HEK293 (cell line): ENCODE data around the gene MS4A1.

Source experiments
- CTCF ChIA-PET: fragments of 350-600 bp; formaldehyde crosslinking; extraction: SDS; loops from one replicate; lab custom pipeline; 2021; ENCODE audit warnings: antibody characterized with exemption; lab: Yijun Ruan, JAX
- POLR2A ChIA-PET: fragments of 300-600 bp; formaldehyde crosslinking; extraction: SDS; loops from one replicate; lab custom pipeline; 2020; ENCODE audit warnings: antibody characterized with exemption, inconsistent platforms; lab: Yijun Ruan, JAX
- H3K27ac ChIP-seq: fragments of 200-500 bp; sonication (Bioruptor generic); 2 replicates; pipeline ENCODE4 v1.5.1; 2014; ENCODE audit warnings: low read depth, low read length, control low read depth, inconsistent platforms; ENCODE audit errors: extremely low read depth
- H3K36me3 ChIP-seq, 2 experiments: fragments of 200-500 bp in 1 of 2; sonication (Bioruptor generic) in 1 of 2; 1 replicate in 1 of 2; 2 replicates in 1 of 2; pipeline ENCODE4 v1.5.1; 2014 to 2017; ENCODE audit warnings: inconsistent platforms in 2 of 2, low read length in 2 of 2; ENCODE audit not compliant: control insufficient read depth in 2 of 2, insufficient read depth in 1 of 2
- H3K4me1 ChIP-seq: fragments of 200-500 bp; sonication (Bioruptor generic); 2 replicates; pipeline ENCODE4 v1.5.1; 2014; ENCODE audit warnings: mild to moderate bottlenecking, low read length, inconsistent platforms; ENCODE audit not compliant: control insufficient read depth, insufficient read depth
- H3K4me3 ChIP-seq: 2 replicates; pipeline ENCODE4 v1.5.1; 2011; ENCODE audit warnings: low read depth, mild to moderate bottlenecking, control low read depth, low read length, moderate library complexity
- H3K9me3 ChIP-seq: fragments of 200-500 bp; sonication (Bioruptor generic); 2 replicates; pipeline ENCODE4 v1.5.1; 2014; ENCODE audit warnings: low read depth, low read length, inconsistent platforms; ENCODE audit not compliant: control insufficient read depth, insufficient read depth
- EGR2 ChIP-seq: fragments of 450-650 bp; formaldehyde crosslinking; IDR thresholded peaks from 2 replicates; pipeline ENCODE4 v1.5.1; 2016; ENCODE audit warnings: low read depth, missing biosample characterization, missing genetic modification characterization
- GFI1B ChIP-seq: fragments of 450-650 bp; formaldehyde crosslinking; IDR thresholded peaks from 2 replicates; pipeline ENCODE4 v1.5.1; 2016; ENCODE audit warnings: missing biosample characterization, missing genetic modification characterization
- KLF1 ChIP-seq: fragments of 450-650 bp; formaldehyde crosslinking; IDR thresholded peaks from 2 replicates; pipeline ENCODE4 v1.5.1; 2016; ENCODE audit warnings: missing biosample characterization, missing genetic modification characterization
- REST ChIP-seq: fragments of 450-650 bp; formaldehyde crosslinking; IDR thresholded peaks from 2 replicates; pipeline ENCODE4 v1.5.1; 2016; ENCODE audit warnings: missing biosample characterization, missing genetic modification characterization
- ZBTB1 ChIP-seq: fragments of 450-650 bp; formaldehyde crosslinking; IDR thresholded peaks from 2 replicates; pipeline ENCODE4 v1.5.1; 2016; ENCODE audit warnings: missing biosample characterization, missing genetic modification characterization
- ZBTB21 ChIP-seq: fragments of 450-650 bp; formaldehyde crosslinking; IDR thresholded peaks from 2 replicates; pipeline ENCODE4 v1.5.1; 2017; ENCODE audit warnings: missing biosample characterization, missing genetic modification characterization
- ZBTB44 ChIP-seq: fragments of 450-650 bp; IDR thresholded peaks from 2 replicates; pipeline ENCODE4 v1.5.1; 2018; ENCODE audit warnings: missing biosample characterization, mild to moderate bottlenecking, missing genetic modification characterization
- ZIC2 ChIP-seq: fragments of 450-650 bp; formaldehyde crosslinking; IDR thresholded peaks from 2 replicates; pipeline ENCODE4 v1.5.1; 2016; ENCODE audit warnings: missing biosample characterization, missing genetic modification characterization
- ZNF148 ChIP-seq: fragments of 450-650 bp; formaldehyde crosslinking; IDR thresholded peaks from 2 replicates; pipeline ENCODE4 v1.5.0; 2017; ENCODE audit warnings: missing biosample characterization, missing genetic modification characterization, borderline replicate concordance
- ZNF157 ChIP-seq: fragments of 450-650 bp; formaldehyde crosslinking; IDR thresholded peaks from 2 replicates; pipeline ENCODE4 v1.5.1; 2016; ENCODE audit warnings: missing biosample characterization, missing genetic modification characterization
- ZNF2 ChIP-seq: fragments of 450-650 bp; formaldehyde crosslinking; IDR thresholded peaks from 2 replicates; pipeline ENCODE4 v1.5.1; 2016; ENCODE audit warnings: missing biosample characterization, missing genetic modification characterization
- ZNF324 ChIP-seq: fragments of 450-650 bp; formaldehyde crosslinking; IDR thresholded peaks from 2 replicates; pipeline ENCODE4 v1.5.1; 2016; ENCODE audit warnings: missing biosample characterization, missing genetic modification characterization
- ZNF391 ChIP-seq: fragments of 450-650 bp; formaldehyde crosslinking; IDR thresholded peaks from 2 replicates; pipeline ENCODE4 v1.5.1; 2016; ENCODE audit warnings: low read depth, missing biosample characterization, missing genetic modification characterization, borderline replicate concordance
- ZNF416 ChIP-seq: fragments of 450-650 bp; formaldehyde crosslinking; IDR thresholded peaks from 2 replicates; pipeline ENCODE4 v1.5.1; 2016; ENCODE audit warnings: missing biosample characterization, missing genetic modification characterization
- ZNF449 ChIP-seq: fragments of 450-650 bp; formaldehyde crosslinking; IDR thresholded peaks from 2 replicates; pipeline ENCODE4 v1.5.1; 2017; ENCODE audit warnings: missing biosample characterization, mild to moderate bottlenecking, missing genetic modification characterization, moderate library complexity
- ZNF560 ChIP-seq: fragments of 450-650 bp; formaldehyde crosslinking; IDR thresholded peaks from 2 replicates; pipeline ENCODE4 v1.5.1; 2017; ENCODE audit warnings: missing biosample characterization, missing genetic modification characterization, borderline replicate concordance
- ZNF658 ChIP-seq: fragments of 450-650 bp; formaldehyde crosslinking; IDR thresholded peaks from 2 replicates; pipeline ENCODE4; 2016; ENCODE audit warnings: missing biosample characterization, missing genetic modification characterization
- ZNF692 ChIP-seq: fragments of 450-650 bp; formaldehyde crosslinking; IDR thresholded peaks from 2 replicates; pipeline ENCODE4 v1.5.1; 2016; ENCODE audit warnings: missing biosample characterization, missing genetic modification characterization
- ZNF747 ChIP-seq: fragments of 450-650 bp; formaldehyde crosslinking; IDR thresholded peaks from 2 replicates; pipeline ENCODE4 v1.5.1; 2016; ENCODE audit warnings: missing biosample characterization, missing genetic modification characterization
- ZNF837 ChIP-seq: fragments of 450-650 bp; formaldehyde crosslinking; IDR thresholded peaks from 2 replicates; pipeline ENCODE4 v1.5.1; 2016; ENCODE audit warnings: missing biosample characterization, missing genetic modification characterization

MS4A1 gene

GRCh38 chr11:60428517-60428916, 27.1 kb upstream of the MS4A1 start:
- Histone ChIP-seq H3K36me3 (no peaks in the 10 kb centered on the region), H3K27ac (no peak overlapping the region)
- no peak for TF ChIP-seq ZNF148 (tag by site-specific recombination)
- TF ChIP-seq EGR2 (tag by site-specific recombination), result no peak
- no peak for TF ChIP-seq ZNF2
- TF ChIP-seq, all 188 proteins: peak for 0
- no peaks in the 10 kb centered on the region for H3K9me3 ChIP-seq
- no peaks in the 10 kb centered on the region for H3K4me1 ChIP-seq
- no peak overlapping the region for H3K4me3 ChIP-seq
- CTCF ChIA-PET, result interaction anchor here (0.6 kb wide), 1 partner anchor 279 kb away, joined by 3 read pairs; no protein-coding TSS in a partner anchor
- POLR2A ChIA-PET, result no interaction called here

GRCh38 chr11:60429272-60429671, 26.4 kb upstream of the MS4A1 start, which contains the start of gene MS4A5:
MS4A5 (plus strand) TSS chr11:60429572; CDS start chr11:60429675, 103 bp downstream.
- Histone ChIP-seq H3K4me1 (no peaks in the 10 kb centered on the region), H3K36me3 (no peaks in the 10 kb centered on the region), H3K27ac (no peak within 1 kb of the TSS), H3K4me3 (no peak within 1 kb of the TSS)
- CTCF ChIA-PET, result no interaction called here
- TF ChIP-seq ZNF449 (tag by site-specific recombination) (no peak), ZNF416 (tag by site-specific recombination) (no peak), ZNF391 (tag by site-specific recombination) (no peak), GFI1B (no peak), ZNF560 (tag by site-specific recombination) (no peak), ZNF157 (tag by site-specific recombination) (no peak), ZNF658 (tag by site-specific recombination) (no peak), ZNF324 (no peak), ZNF837 (tag by site-specific recombination) (no peak), ZNF692 (tag by site-specific recombination) (no peak), ZNF747 (tag by site-specific recombination) (no peak), KLF1 (tag by site-specific recombination) (no peak), ZBTB1 (tag by site-specific recombination) (no peak), ZBTB21 (no peak), ZBTB44 (tag by site-specific recombination) (no peak), ZIC2 (tag by site-specific recombination) (no peak), REST (tag by site-specific recombination) (no peak)
- TF ChIP-seq, all 188 proteins: peak for 0
- POLR2A ChIA-PET, result no interaction called here
- H3K9me3 ChIP-seq, result no peaks in the 10 kb centered on the region
